ENCODE measurements around the gene ITGB7.
"Not testable (repeated sequence)": the region's sequence is repeated elsewhere in the genome, so short reads cannot be mapped to it uniquely, and the experiment has no call there.

Gene ITGB7

GRCh38 chr12:53181935-53182334 is 25.1 kb downstream of the ITGB7 start:
- peak overlapping the region; percentile 88 for H3K4me3 ChIP-seq (ENCODE audit: low read length)
- H3K9me3 ChIP-seq (ENCODE audit: control insufficient read depth, low read length), result no peaks in the 10 kb centered on the region
- peak overlapping the region; percentile 96 for H3K9ac ChIP-seq (ENCODE audit: low read length)
- H3K27me3 ChIP-seq (replicated peaks; ENCODE audit: control insufficient read depth, insufficient read depth, low read length), result no peaks in the 10 kb centered on the region
- H3K4me1 ChIP-seq (ENCODE audit: control insufficient read depth, insufficient read depth, low read length), result peaks cover 42% of the 10 kb centered on the region
- DNase-seq (ENCODE audit: low read depth), result peak; percentile 9
- peaks cover 43% of the 10 kb centered on the region for H3K36me3 ChIP-seq (ENCODE audit: control insufficient read depth, insufficient read depth, low read length, severe bottlenecking)

- Histone ChIP-seq H3K4me3 (ENCODE audit: low read length) (peak overlapping the region; percentile 88), H3K9me3 (ENCODE audit: control insufficient read depth, low read length) (no peaks in the 10 kb centered on the region), H3K27me3 (replicated peaks; ENCODE audit: control insufficient read depth, insufficient read depth, low read length) (no peaks in the 10 kb centered on the region), H3K4me1 (ENCODE audit: control insufficient read depth, insufficient read depth, low read length) (peaks cover 42% of the 10 kb centered on the region), H3K9ac (ENCODE audit: low read length) (peak overlapping the region; percentile 96), H3K36me3 (ENCODE audit: control insufficient read depth, insufficient read depth, low read length, severe bottlenecking) (peaks cover 36% of the 10 kb centered on the region)
- DNase-seq (ENCODE audit: low read depth), result peak; percentile 87
These were observed 26.0 kb downstream of the ITGB7 start for GRCh38 chr12:53180931-53181645.

GRCh38 chr12:53180220-53180930 is 26.7 kb downstream of the ITGB7 start, which contains the start of the genes CSAD and ZNF740:
Gene CSAD (minus strand): TSS chr12:53180925. CDS start chr12:53173470, 7,455 bp downstream.
Gene ZNF740 (plus strand): TSS chr12:53180722. CDS start chr12:53181984, 1,262 bp downstream.
- Histone ChIP-seq H3K36me3 (ENCODE audit: control insufficient read depth, insufficient read depth, low read length, severe bottlenecking) (peaks cover 29% of the 10 kb centered on the region), H3K9ac (ENCODE audit: low read length) (peak within 1 kb of the TSS; percentile 96), H3K4me3 (ENCODE audit: low read length) (peak within 1 kb of the TSS; percentile 88), H3K4me1 (ENCODE audit: control insufficient read depth, insufficient read depth, low read length) (peaks cover 48% of the 10 kb centered on the region), H3K9me3 (ENCODE audit: control insufficient read depth, low read length) (no peaks in the 10 kb centered on the region), H3K27me3 (replicated peaks; ENCODE audit: control insufficient read depth, insufficient read depth, low read length) (no peaks in the 10 kb centered on the region)
- peak; percentile 99 for DNase-seq (ENCODE audit: low read depth)

GRCh38 chr12:53179687-53180219 is 27.3 kb downstream of the ITGB7 start:
- Histone ChIP-seq H3K4me1 (ENCODE audit: control insufficient read depth, insufficient read depth, low read length) (peaks cover 54% of the 10 kb centered on the region), H3K9me3 (ENCODE audit: control insufficient read depth, low read length) (no peaks in the 10 kb centered on the region)
- no peak for DNase-seq (ENCODE audit: low read depth)

GRCh38 chr12:53178803-53179202 is 28.2 kb downstream of the ITGB7 start:
- H3K9ac ChIP-seq (ENCODE audit: low read length), result peak overlapping the region; percentile 96
- peak overlapping the region; percentile 88 for H3K4me3 ChIP-seq (ENCODE audit: low read length)
- H3K27me3 ChIP-seq (replicated peaks; ENCODE audit: control insufficient read depth, insufficient read depth, low read length); DNase-seq (ENCODE audit: low read depth); H3K9me3 ChIP-seq (ENCODE audit: control insufficient read depth, low read length): not testable (repeated sequence)
- peaks cover 17% of the 10 kb centered on the region for H3K36me3 ChIP-seq (ENCODE audit: control insufficient read depth, insufficient read depth, low read length, severe bottlenecking)
- peaks cover 60% of the 10 kb centered on the region for H3K4me1 ChIP-seq (ENCODE audit: control insufficient read depth, insufficient read depth, low read length)

More at GRCh38 chr12:53179687-53180219, 27.3 kb downstream of the ITGB7 start:
- peak overlapping the region; percentile 96 for H3K9ac ChIP-seq (ENCODE audit: low read length)
- H3K27me3 ChIP-seq (replicated peaks; ENCODE audit: control insufficient read depth, insufficient read depth, low read length), result no peaks in the 10 kb centered on the region
- H3K4me3 ChIP-seq (ENCODE audit: low read length), result peak overlapping the region; percentile 88
- peaks cover 23% of the 10 kb centered on the region for H3K36me3 ChIP-seq (ENCODE audit: control insufficient read depth, insufficient read depth, low read length, severe bottlenecking)

GRCh38 chr12:53177447-53177846 is 29.6 kb downstream of the ITGB7 start:
- peaks cover 24% of the 10 kb centered on the region for H3K36me3 ChIP-seq (ENCODE audit: control insufficient read depth, insufficient read depth, low read length, severe bottlenecking)
- H3K27me3 ChIP-seq (replicated peaks; ENCODE audit: control insufficient read depth, insufficient read depth, low read length); H3K4me3 ChIP-seq (ENCODE audit: low read length); DNase-seq (ENCODE audit: low read depth); H3K9me3 ChIP-seq (ENCODE audit: control insufficient read depth, low read length); H3K9ac ChIP-seq (ENCODE audit: low read length): not testable (repeated sequence)
- peaks cover 60% of the 10 kb centered on the region for H3K4me1 ChIP-seq (ENCODE audit: control insufficient read depth, insufficient read depth, low read length)

GRCh38 chr12:53176750-53177149 is 30.3 kb downstream of the ITGB7 start:
- no peaks in the 10 kb centered on the region for H3K27me3 ChIP-seq (replicated peaks; ENCODE audit: control insufficient read depth, insufficient read depth, low read length)
- H3K9me3 ChIP-seq (ENCODE audit: control insufficient read depth, low read length), result no peaks in the 10 kb centered on the region
- H3K36me3 ChIP-seq (ENCODE audit: control insufficient read depth, insufficient read depth, low read length, severe bottlenecking), result peaks cover 24% of the 10 kb centered on the region
- no peak overlapping the region for H3K9ac ChIP-seq (ENCODE audit: low read length)
- no peak for DNase-seq (ENCODE audit: low read depth)
- peaks cover 60% of the 10 kb centered on the region for H3K4me1 ChIP-seq (ENCODE audit: control insufficient read depth, insufficient read depth, low read length)
- H3K4me3 ChIP-seq (ENCODE audit: low read length), result no peak overlapping the region

- no peaks in the 10 kb centered on the region for H3K9me3 ChIP-seq (ENCODE audit: control insufficient read depth, low read length)
- no peaks in the 10 kb centered on the region for H3K27me3 ChIP-seq (replicated peaks; ENCODE audit: control insufficient read depth, insufficient read depth, low read length)
- peaks cover 41% of the 10 kb centered on the region for H3K36me3 ChIP-seq (ENCODE audit: control insufficient read depth, insufficient read depth, low read length, severe bottlenecking)
- peak overlapping the region; percentile 28 for H3K9ac ChIP-seq (ENCODE audit: low read length)
- peak; percentile 24 for DNase-seq (ENCODE audit: low read depth)
- H3K4me3 ChIP-seq (ENCODE audit: low read length), result peak overlapping the region; percentile 8
- H3K4me1 ChIP-seq (ENCODE audit: control insufficient read depth, insufficient read depth, low read length), result peaks cover 60% of the 10 kb centered on the region
These were observed 32.1 kb downstream of the ITGB7 start for GRCh38 chr12:53174881-53175491.

GRCh38 chr12:53173085-53173715 is 33.9 kb downstream of the ITGB7 start:
- Histone ChIP-seq H3K36me3 (ENCODE audit: control insufficient read depth, insufficient read depth, low read length, severe bottlenecking) (peaks cover 54% of the 10 kb centered on the region), H3K9me3 (ENCODE audit: control insufficient read depth, low read length) (no peaks in the 10 kb centered on the region), H3K4me3 (ENCODE audit: low read length) (peak overlapping the region; percentile 37), H3K4me1 (ENCODE audit: control insufficient read depth, insufficient read depth, low read length) (peaks cover 43% of the 10 kb centered on the region), H3K27me3 (replicated peaks; ENCODE audit: control insufficient read depth, insufficient read depth, low read length) (no peaks in the 10 kb centered on the region), H3K9ac (ENCODE audit: low read length) (peak overlapping the region; percentile 67)
- DNase-seq (ENCODE audit: low read depth), result peak; percentile 50

- H3K9me3 ChIP-seq (ENCODE audit: control insufficient read depth, low read length), result no peaks in the 10 kb centered on the region
- H3K4me1 ChIP-seq (ENCODE audit: control insufficient read depth, insufficient read depth, low read length), result peaks cover 40% of the 10 kb centered on the region
- no peak overlapping the region for H3K4me3 ChIP-seq (ENCODE audit: low read length)
- peak overlapping the region; percentile 22 for H3K9ac ChIP-seq (ENCODE audit: low read length)
- peaks cover 62% of the 10 kb centered on the region for H3K36me3 ChIP-seq (ENCODE audit: control insufficient read depth, insufficient read depth, low read length, severe bottlenecking)
- DNase-seq (ENCODE audit: low read depth), result peak; percentile 13
- no peaks in the 10 kb centered on the region for H3K27me3 ChIP-seq (replicated peaks; ENCODE audit: control insufficient read depth, insufficient read depth, low read length)
These were observed 34.7 kb downstream of the ITGB7 start for GRCh38 chr12:53172352-53172751.

All from adipocyte (in vitro differentiated cells).